ENCODE measurements around the gene KLHL35.

GRCh38 chr11:75467881-75468280, 34.9 kb upstream of the KLHL35 start:
- no peak for TF ChIP-seq CTCF (IDR thresholded peaks at IDR 0.05; ENCODE audit: insufficient read depth, low read depth, low read length)
- TF ChIP-seq EZH2 (IDR thresholded peaks at IDR 0.05; ENCODE audit: insufficient read depth, low read length): no peak

All from astrocyte (in vitro differentiated cells and primary cell).